HCT116 (cell line): Measurements from ENCODE around the gene COPB1. TPM values are rescaled to one million over a fixed set of nuclear protein-coding genes. Genes with fewer than 3 reads are reported as not detected.

Experiments used
- ATAC-seq: fragments of 200-7000 bp; cut with Tn5 transposase; 2 replicates; pipeline ENCODE4 v1.9.1; 2020; ENCODE audit warnings: mild to moderate bottlenecking, moderate library complexity
- BruUV-seq: library from RNA; stranded (reverse); fragments of 400-500 nt; replicated peaks from 2 replicates; lab custom pipeline; 2021; lab: Mats Ljungman, UMichigan
- CTCF ChIA-PET: fragments of 300-600 bp; sonication (Branson Sonifier 250); formaldehyde crosslinking; loops from one replicate; lab custom pipeline; 2021; ENCODE audit warnings: antibody characterized with exemption; lab: Charles Lee
- POLR2A ChIA-PET: fragments of 300-600, 350-600 bp; sonication (Branson Sonifier 250); formaldehyde crosslinking; loops from one replicate; lab custom pipeline; 2021; ENCODE audit warnings: antibody characterized with exemption; lab: Charles Lee
- RAD21 ChIA-PET, 2 experiments: fragments of 300-600 bp; sonication (Branson Sonifier 250); formaldehyde crosslinking; loops; one replicate each; lab custom pipeline; 2023; ENCODE audit warnings: low total read pairs in 2 of 2; ENCODE audit not compliant: uncharacterized antibody in 2 of 2, unreplicated experiment in 2 of 2, low non-redundant PET in 1 of 2; lab: Charles Lee
- DNase-seq: peaks from one replicate; pipeline ENCODE4 v3.0.0-alpha.2; 2010; ENCODE audit warnings: low read depth, low spot score
- H2AFZ ChIP-seq: fragments of 200-600 bp; shearing (Covaris generic), sonication (generic); 2 replicates; pipeline ENCODE4 v1.6.1; 2017; ENCODE audit warnings: low read depth, mixed run types, mixed read lengths, antibody characterized with exemption, low read length; ENCODE audit not compliant: poor library complexity, severe bottlenecking
- H3K27ac ChIP-seq: 2 replicates; pipeline ENCODE4 v1.5.1; 2012; ENCODE audit warnings: low read depth, low read length
- H3K27me3 ChIP-seq: fragments of 200-600 bp; sonication (generic); 2 replicates; pipeline ENCODE4 v1.6.1; 2016; ENCODE audit warnings: mixed run types, low read length, mixed read lengths; ENCODE audit not compliant: insufficient read depth
- H3K36me3 ChIP-seq, 2 experiments: fragments of 200-500 bp in 1 of 2; fragments of 200-600 bp in 1 of 2; sonication (Bioruptor generic) in 1 of 2; sonication (generic) in 1 of 2; 2 replicates each; pipeline versions ENCODE4 v1.5.1 to v1.6.1; 2014 to 2016; ENCODE audit warnings: low read length in 2 of 2, inconsistent platforms in 1 of 2, mixed read lengths in 1 of 2, mixed run types in 1 of 2; ENCODE audit not compliant: insufficient read depth in 2 of 2, control insufficient read depth in 1 of 2
- H3K4me1 ChIP-seq, 2 experiments: fragments of 200-600 bp in 1 of 2; sonication (generic) in 1 of 2; 2 replicates each; pipeline versions ENCODE4 v1.5.1 to v1.6.1; 2012 to 2017; ENCODE audit warnings: low read length in 2 of 2, inconsistent platforms in 1 of 2, mild to moderate bottlenecking in 1 of 2, mixed read lengths in 1 of 2, mixed run types in 1 of 2, moderate library complexity in 1 of 2; ENCODE audit not compliant: insufficient read depth in 2 of 2, control insufficient read depth in 1 of 2
- H3K4me2 ChIP-seq: fragments of 200-600 bp; sonication (generic); 2 replicates; pipeline ENCODE4 v1.6.1; 2017; ENCODE audit warnings: mixed run types, low read length, mixed read lengths
- H3K4me3 ChIP-seq, 2 experiments: fragments of 200-600 bp in 1 of 2; sonication (generic) in 1 of 2; replicated peaks in 1 of 2; 2 replicates each; pipeline ENCODE4 v1.5.1; 2011 to 2016; ENCODE audit warnings: low read length in 2 of 2, control low read depth in 1 of 2, low read depth in 1 of 2, mild to moderate bottlenecking in 1 of 2, mixed read lengths in 1 of 2, mixed run types in 1 of 2
- H3K79me2 ChIP-seq: fragments of 200-600 bp; sonication (generic); 2 replicates; pipeline ENCODE4 v1.6.1; 2017; ENCODE audit warnings: mild to moderate bottlenecking, mixed run types, low read length, moderate library complexity, mixed read lengths; ENCODE audit not compliant: insufficient read depth
- H3K9ac ChIP-seq: fragments of 200-600 bp; sonication (generic); 2 replicates; pipeline ENCODE4 v1.6.1; 2016; ENCODE audit warnings: low read length, mixed read lengths
- H3K9me2 ChIP-seq: fragments of 200-600 bp; sonication (generic), shearing (Covaris generic); 2 replicates; pipeline ENCODE4 v1.6.1; 2017; ENCODE audit warnings: mixed run types, mild to moderate bottlenecking, moderate library complexity; ENCODE audit not compliant: insufficient read depth
- H3K9me3 ChIP-seq, 2 experiments: fragments of 200-500 bp in 1 of 2; fragments of 200-600 bp in 1 of 2; sonication (Bioruptor generic) in 1 of 2; sonication (generic) in 1 of 2; 2 replicates each; pipeline ENCODE4 v1.6.1; 2014 to 2017; ENCODE audit warnings: low read length in 2 of 2, mixed read lengths in 2 of 2, inconsistent platforms in 1 of 2, low read depth in 1 of 2, mild to moderate bottlenecking in 1 of 2, mixed run types in 1 of 2, moderate library complexity in 1 of 2; ENCODE audit not compliant: control insufficient read depth in 1 of 2, insufficient read depth in 1 of 2
- H4K20me1 ChIP-seq: fragments of 200-600 bp; sonication (generic), shearing (Covaris generic); 2 replicates; pipeline ENCODE4 v1.6.1; 2017; ENCODE audit warnings: mixed run types, mild to moderate bottlenecking, moderate library complexity; ENCODE audit not compliant: insufficient read depth
- CBX3 ChIP-seq: IDR thresholded peaks from 2 replicates; pipeline ENCODE4 v1.6.1; 2012; ENCODE audit warnings: low read depth
- CEBPB ChIP-seq: IDR thresholded peaks from 2 replicates; pipeline ENCODE4 v1.6.1; 2012; ENCODE audit warnings: low read depth
- EGR1 ChIP-seq: IDR thresholded peaks from 2 replicates; pipeline ENCODE4 v1.6.1; 2012; ENCODE audit warnings: low read depth
- EZH2 ChIP-seq: fragments of 200-600 bp; sonication (generic); IDR thresholded peaks from 2 replicates; pipeline ENCODE4 v1.6.1; 2017; ENCODE audit warnings: antibody characterized with exemption, mixed run types
- EZH2phosphoT487 ChIP-seq: fragments of 200-600 bp; IDR thresholded peaks from 2 replicates; pipeline ENCODE4 v1.6.1; 2018; ENCODE audit warnings: antibody characterized with exemption, borderline replicate concordance
- FOSL1 ChIP-seq: IDR thresholded peaks from 2 replicates; pipeline ENCODE4 v1.6.1; 2012; ENCODE audit warnings: low read depth
- MAX ChIP-seq: IDR thresholded peaks from 2 replicates; pipeline ENCODE4 v1.6.1; 2012
- POLR2AphosphoS5 ChIP-seq: IDR thresholded peaks from 2 replicates; pipeline ENCODE4 v1.6.1; 2011; ENCODE audit warnings: mild to moderate bottlenecking, low read depth, low read length, moderate library complexity
- RAD21 ChIP-seq: IDR thresholded peaks from 2 replicates; pipeline ENCODE4 v1.6.1; 2012; ENCODE audit warnings: low read depth, mild to moderate bottlenecking
- SIN3A ChIP-seq: IDR thresholded peaks from 2 replicates; pipeline ENCODE4 v1.6.1; 2012; ENCODE audit warnings: low read depth
- SRF ChIP-seq: IDR thresholded peaks from 2 replicates; pipeline ENCODE4 v1.6.1; 2012; ENCODE audit warnings: low read depth
- TCF7L2 ChIP-seq: IDR thresholded peaks from 2 replicates; pipeline ENCODE4 v1.7.0; 2011; ENCODE audit warnings: borderline replicate concordance, inconsistent platforms; ENCODE audit not compliant: insufficient read depth, insufficient read length; ENCODE audit errors: extremely low read depth
- YY1 ChIP-seq: IDR thresholded peaks from 2 replicates; pipeline ENCODE4 v1.6.1; 2011; ENCODE audit warnings: low read length, low read depth, moderate library complexity, mild to moderate bottlenecking; ENCODE audit not compliant: insufficient replicate concordance; ENCODE audit errors: extremely low read depth
- ZBTB33 ChIP-seq: IDR thresholded peaks from 2 replicates; pipeline ENCODE4 v1.6.1; 2011; ENCODE audit warnings: mild to moderate bottlenecking, low read length, moderate library complexity; ENCODE audit not compliant: insufficient replicate concordance; ENCODE audit errors: extremely low read depth
- ZFX ChIP-seq: fragments of 450-650 bp; IDR thresholded peaks from 2 replicates; pipeline ENCODE4 v1.6.1; 2017
- ZNF274 ChIP-seq: fragments of 200-500 bp; sonication (Bioruptor generic); IDR thresholded peaks from 2 replicates; pipeline ENCODE4 v1.6.1; 2014; ENCODE audit warnings: mild to moderate bottlenecking, low read depth, low read length, inconsistent platforms
- intact Hi-C: fragments of 100-400 bp; cut with micrococcal nuclease; formaldehyde crosslinking; loops from 2 replicates; pipeline ENCODE4 v1.10.0; 2022
- total RNA-seq: library from RNA; stranded (reverse); gene quantifications from one replicate; pipeline ENCODE4 v1.2.1, GENCODE V29; 2021; ENCODE audit not compliant: unreplicated experiment
- TF ChIP-seq, protein P1 (sequence below): IDR thresholded peaks from 2 replicates; pipeline ENCODE4 v1.6.1; 2012; ENCODE audit warnings: low read depth
- TF ChIP-seq, protein P2 (sequence below): IDR thresholded peaks from 2 replicates; pipeline ENCODE4 v1.6.1; 2012

COPB1 gene
- total RNA-seq, 1 experiment from 2014 or later = 95.5 TPM

DNA sequence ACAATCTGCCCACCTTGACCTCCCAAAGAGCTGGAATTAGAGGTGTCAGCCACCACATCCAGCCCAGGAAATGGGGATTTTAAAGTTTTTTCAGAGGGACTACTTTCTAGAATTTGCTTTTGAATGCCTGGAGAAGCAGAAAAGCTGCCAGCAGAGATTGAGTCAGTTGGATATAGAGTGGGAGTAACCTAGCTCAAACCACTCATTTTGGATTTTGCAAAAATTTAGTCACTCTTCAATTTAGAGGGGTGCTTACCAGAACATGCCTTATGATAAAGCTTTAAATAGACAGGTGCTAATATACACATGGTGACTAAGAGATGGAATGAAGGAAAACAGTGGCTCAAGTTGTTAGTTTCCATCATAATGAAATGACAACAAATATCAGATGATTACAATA is 47.1 kb upstream of the COPB1 start:
- no peak for ATAC-seq
- Histone ChIP-seq H3K27me3 (no peaks in the 10 kb centered on the region), H3K9me3 (no peaks in the 10 kb centered on the region), H3K9me2 (no peaks in the 10 kb centered on the region), H3K9ac (no peak overlapping the region), H3K27ac (no peak overlapping the region)
- CTCF ChIA-PET = no interaction called here
- no peak for DNase-seq
- TF ChIP-seq RAD21 (no peak), EGR1 (no peak), ZBTB33 (no peak), SRF (no peak), POLR2AphosphoS5 (no peak), ZNF274 (no peak), FOSL1 (no peak), MAX (no peak), YY1 (no peak), CEBPB (no peak), EZH2phosphoT487 (no peak), SIN3A (no peak), ZFX (no peak), CBX3 (no peak), EZH2 (no peak), TCF7L2 (no peak)
- TF ChIP-seq, protein P1, sequence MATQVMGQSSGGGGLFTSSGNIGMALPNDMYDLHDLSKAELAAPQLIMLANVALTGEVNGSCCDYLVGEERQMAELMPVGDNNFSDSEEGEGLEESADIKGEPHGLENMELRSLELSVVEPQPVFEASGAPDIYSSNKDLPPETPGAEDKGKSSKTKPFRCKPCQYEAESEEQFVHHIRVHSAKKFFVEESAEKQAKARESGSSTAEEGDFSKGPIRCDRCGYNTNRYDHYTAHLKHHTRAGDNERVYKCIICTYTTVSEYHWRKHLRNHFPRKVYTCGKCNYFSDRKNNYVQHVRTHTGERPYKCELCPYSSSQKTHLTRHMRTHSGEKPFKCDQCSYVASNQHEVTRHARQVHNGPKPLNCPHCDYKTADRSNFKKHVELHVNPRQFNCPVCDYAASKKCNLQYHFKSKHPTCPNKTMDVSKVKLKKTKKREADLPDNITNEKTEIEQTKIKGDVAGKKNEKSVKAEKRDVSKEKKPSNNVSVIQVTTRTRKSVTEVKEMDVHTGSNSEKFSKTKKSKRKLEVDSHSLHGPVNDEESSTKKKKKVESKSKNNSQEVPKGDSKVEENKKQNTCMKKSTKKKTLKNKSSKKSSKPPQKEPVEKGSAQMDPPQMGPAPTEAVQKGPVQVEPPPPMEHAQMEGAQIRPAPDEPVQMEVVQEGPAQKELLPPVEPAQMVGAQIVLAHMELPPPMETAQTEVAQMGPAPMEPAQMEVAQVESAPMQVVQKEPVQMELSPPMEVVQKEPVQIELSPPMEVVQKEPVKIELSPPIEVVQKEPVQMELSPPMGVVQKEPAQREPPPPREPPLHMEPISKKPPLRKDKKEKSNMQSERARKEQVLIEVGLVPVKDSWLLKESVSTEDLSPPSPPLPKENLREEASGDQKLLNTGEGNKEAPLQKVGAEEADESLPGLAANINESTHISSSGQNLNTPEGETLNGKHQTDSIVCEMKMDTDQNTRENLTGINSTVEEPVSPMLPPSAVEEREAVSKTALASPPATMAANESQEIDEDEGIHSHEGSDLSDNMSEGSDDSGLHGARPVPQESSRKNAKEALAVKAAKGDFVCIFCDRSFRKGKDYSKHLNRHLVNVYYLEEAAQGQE = no peak
- TF ChIP-seq, protein P2, sequence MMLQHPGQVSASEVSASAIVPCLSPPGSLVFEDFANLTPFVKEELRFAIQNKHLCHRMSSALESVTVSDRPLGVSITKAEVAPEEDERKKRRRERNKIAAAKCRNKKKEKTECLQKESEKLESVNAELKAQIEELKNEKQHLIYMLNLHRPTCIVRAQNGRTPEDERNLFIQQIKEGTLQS = no peak
- TF ChIP-seq, all 23 proteins: peak for 0
- H3K36me3 ChIP-seq = no peaks in the 10 kb centered on the region
- intact Hi-C loops = no loop called here
- H3K79me2 ChIP-seq = no peaks in the 10 kb centered on the region
- no peaks in the 10 kb centered on the region for H4K20me1 ChIP-seq
- ChIA-PET RAD21 (no interaction called here), POLR2A (no interaction called here)
- no TSS peak for BruUV-seq
- no peak overlapping the region for H3K4me3 ChIP-seq
- H3K4me2 ChIP-seq = no peak overlapping the region
- H3K4me1 ChIP-seq = no peaks in the 10 kb centered on the region
- H2AFZ ChIP-seq = no peak overlapping the region
